GM23338 (cell line): Measurements from ENCODE around the gene SDHB. TPM values are rescaled to one million over a fixed set of nuclear protein-coding genes. Genes with fewer than 3 reads are reported as not detected.

Experiments used
- ATAC-seq: fragments of 200-7000 bp; cut with Tn5 transposase; 3 replicates; pipeline ENCODE4 v1.9.1; 2020
- DNase-seq: peaks from one replicate; pipeline ENCODE4 v3.0.0-alpha.2; 2015; ENCODE audit warnings: low spot score
- H2AFZ ChIP-seq: fragments of 200-600 bp; sonication (generic); 2 replicates; pipeline ENCODE4 v1.8.0; 2016; ENCODE audit warnings: antibody characterized with exemption, mild to moderate bottlenecking, moderate library complexity
- H3F3A ChIP-seq: fragments of 200-600 bp; sonication (generic); replicated peaks from 2 replicates; pipeline ENCODE4 v1.8.0; 2017; ENCODE audit warnings: antibody characterized with exemption, mixed run types, low read depth
- H3K27ac ChIP-seq: fragments of 200-600 bp; sonication (generic); 2 replicates; pipeline ENCODE4 v1.6.1; 2016; ENCODE audit warnings: low read depth
- H3K27me3 ChIP-seq: fragments of 200-600 bp; sonication (generic); 2 replicates; pipeline ENCODE4 v1.8.0; 2016; ENCODE audit warnings: mild to moderate bottlenecking, mixed run types, moderate library complexity; ENCODE audit not compliant: insufficient read depth
- H3K36me3 ChIP-seq: fragments of 200-600 bp; sonication (generic); 2 replicates; pipeline ENCODE4 v1.8.0; 2016; ENCODE audit warnings: mild to moderate bottlenecking; ENCODE audit not compliant: insufficient read depth
- H3K4me1 ChIP-seq: fragments of 200-600 bp; sonication (generic); 2 replicates; pipeline ENCODE4 v1.8.0; 2016; ENCODE audit warnings: mild to moderate bottlenecking, moderate library complexity; ENCODE audit not compliant: insufficient read depth
- H3K4me2 ChIP-seq: fragments of 200-600 bp; sonication (generic); 2 replicates; pipeline ENCODE4 v1.7.1; 2017; ENCODE audit warnings: mixed run types
- H3K4me3 ChIP-seq: fragments of 200-600 bp; sonication (generic); 2 replicates; pipeline ENCODE4 v1.6.1; 2016; ENCODE audit warnings: mixed run types
- H3K79me2 ChIP-seq: fragments of 200-600 bp; sonication (generic); replicated peaks from 2 replicates; pipeline ENCODE4 v1.8.0; 2017; ENCODE audit warnings: mild to moderate bottlenecking; ENCODE audit not compliant: insufficient read depth
- H3K9me2 ChIP-seq: fragments of 200-600 bp; sonication (generic); 2 replicates; pipeline ENCODE4 v1.8.0; 2017; ENCODE audit not compliant: insufficient read depth
- H4K20me1 ChIP-seq: fragments of 200-600 bp; sonication (generic); replicated peaks from 2 replicates; pipeline ENCODE4 v1.8.0; 2017; ENCODE audit warnings: mild to moderate bottlenecking; ENCODE audit not compliant: insufficient read depth
- H3K27ac Mint-ChIP-seq: 2 replicates; pipeline ENCODE4 v1.8.0; 2020; ENCODE audit warnings: inconsistent platforms, mild to moderate bottlenecking, moderate library complexity, mixed read lengths
- H3K27me3 Mint-ChIP-seq: 3 replicates; pipeline ENCODE4 v1.8.0; 2022; ENCODE audit warnings: low read depth, mild to moderate bottlenecking, moderate library complexity, mixed read lengths, inconsistent platforms; ENCODE audit not compliant: insufficient read depth, poor library complexity
- H3K36me3 Mint-ChIP-seq: 3 replicates; pipeline ENCODE4 v1.8.0; 2021; ENCODE audit warnings: low read depth, mild to moderate bottlenecking, inconsistent platforms, moderate library complexity, mixed read lengths
- H3K4me1 Mint-ChIP-seq: 3 replicates; pipeline ENCODE4 v1.8.0; 2020; ENCODE audit warnings: mild to moderate bottlenecking, inconsistent platforms, mixed read lengths
- H3K4me3 Mint-ChIP-seq: 3 replicates; pipeline ENCODE4 v1.8.0; 2021; ENCODE audit warnings: moderate library complexity, mild to moderate bottlenecking, inconsistent platforms, mixed read lengths
- H3K9me3 Mint-ChIP-seq: 3 replicates; pipeline ENCODE4 v1.8.0; 2020; ENCODE audit warnings: moderate library complexity, mild to moderate bottlenecking, inconsistent platforms, mixed read lengths
- CREB1 ChIP-seq: fragments of 250-450 bp; sonication (Bioruptor Pico); IDR thresholded peaks from 2 replicates; pipeline ENCODE4 v1.5.0; 2020; ENCODE audit warnings: low read depth, mild to moderate bottlenecking, moderate library complexity
- CTCF ChIP-seq, 2 experiments: fragments of 200-600 bp in 1 of 2; sonication (generic) in 1 of 2; conservative IDR thresholded peaks; 2 replicates each; pipeline versions ENCODE4 v1.5.1 to v1.6.1; 2016 to 2017; ENCODE audit warnings: antibody characterized with exemption in 2 of 2, low read depth in 2 of 2, mild to moderate bottlenecking in 2 of 2, moderate library complexity in 1 of 2
- ETS1 ChIP-seq: IDR thresholded peaks from 2 replicates; pipeline ENCODE4 v1.6.1; 2016; ENCODE audit warnings: antibody characterized with exemption
- EZH2 ChIP-seq: fragments of 200-600 bp; sonication (generic); IDR thresholded peaks from one replicate; pipeline ENCODE4 v1.8.0; 2017; ENCODE audit warnings: antibody characterized with exemption, mild to moderate bottlenecking, low read depth; ENCODE audit not compliant: unreplicated experiment
- EZH2phosphoT487 ChIP-seq: fragments of 200-600 bp; sonication (generic); IDR thresholded peaks from one replicate; pipeline ENCODE4 v1.8.1; 2018; ENCODE audit warnings: antibody characterized with exemption; ENCODE audit not compliant: unreplicated experiment
- JUNB ChIP-seq: IDR thresholded peaks from one replicate; pipeline ENCODE4 v1.6.1; 2016; ENCODE audit warnings: antibody characterized with exemption; ENCODE audit not compliant: unreplicated experiment
- NANOG ChIP-seq: IDR thresholded peaks from 2 replicates; pipeline ENCODE4 v1.6.1; 2016; ENCODE audit warnings: antibody characterized with exemption, borderline replicate concordance
- POLR2AphosphoS5 ChIP-seq: IDR thresholded peaks from 2 replicates; pipeline ENCODE4 v1.6.1; 2016; ENCODE audit warnings: antibody characterized with exemption, low read depth
- REST ChIP-seq: IDR thresholded peaks from one replicate; pipeline ENCODE4 v1.6.1; 2018; ENCODE audit warnings: antibody characterized with exemption; ENCODE audit not compliant: unreplicated experiment
- STAT1 ChIP-seq: IDR thresholded peaks from one replicate; pipeline ENCODE4 v1.6.1; 2016; ENCODE audit warnings: antibody characterized with exemption; ENCODE audit not compliant: unreplicated experiment
- ZNF114 ChIP-seq: fragments of 250-450 bp; sonication (Bioruptor Pico); IDR thresholded peaks from 2 replicates; pipeline ENCODE4 v1.5.0; 2020; ENCODE audit warnings: mild to moderate bottlenecking, moderate library complexity
- ZNF331 ChIP-seq: fragments of 250-450 bp; sonication (Bioruptor Pico); IDR thresholded peaks from 2 replicates; pipeline ENCODE4 v1.5.0; 2020; ENCODE audit warnings: low read depth, mild to moderate bottlenecking, moderate library complexity
- ZNF462 ChIP-seq: fragments of 250-450 bp; sonication (Bioruptor Pico); IDR thresholded peaks from 2 replicates; pipeline ENCODE4 v1.5.0; 2020; ENCODE audit warnings: mild to moderate bottlenecking, moderate library complexity
- polyA plus RNA-seq: library from polyadenylated mRNA; unstranded; fragments of >200 nt; fragmentation: Nextera tagmentation; extraction: Ambion mirVana; gene quantifications from 2 replicates; pipeline ENCODE4 v1.2.1, GENCODE V29; 2016
- total RNA-seq: library from RNA; depleted of rRNA; stranded (reverse); fragments of >200 nt; shearing (Covaris generic); gene quantifications from 2 replicates; pipeline ENCODE4 v1.2.3, GENCODE V29; 2014

The SDHB gene
- total and polyA plus RNA-seq, 2 experiments from 2014 or later, result 72.8 to 112 TPM

GRCh38 chr1:17016317-17016661, 37.5 kb downstream of the SDHB start:
- no peak overlapping the region for H3K4me3 ChIP-seq
- no peaks in the 10 kb centered on the region for H3K9me2 ChIP-seq
- peak overlapping the region; percentile 88 for H3K27ac ChIP-seq
- H3K4me1 ChIP-seq, result peaks cover 41% of the 10 kb centered on the region
- peak overlapping the region; percentile 44 for H3K4me2 ChIP-seq
- TF ChIP-seq STAT1 (no peak), CREB1 (no peak), POLR2AphosphoS5 (no peak), NANOG (no peak), ZNF462 (CRISPR knock-in tag) (no peak), ZNF114 (CRISPR knock-in tag) (no peak), REST (no peak), CTCF (conservative IDR thresholded peaks at IDR 0.05; ENCODE audit: low read depth in 2 of 2) (no peak), ETS1 (no peak), EZH2phosphoT487 (no peak), ZNF331 (CRISPR knock-in tag) (no peak), JUNB (no peak), EZH2 (no peak)
- peaks cover 9% of the 10 kb centered on the region for H3K36me3 ChIP-seq
- H3K27me3 ChIP-seq, result no peaks in the 10 kb centered on the region
- peaks cover 2% of the 10 kb centered on the region; the same call in 1 of the 2 replicates for H4K20me1 ChIP-seq
- H3F3A ChIP-seq, result peaks cover 14% of the 10 kb centered on the region; the same call in 1 of the 2 replicates
- peak overlapping the region; percentile 12; the same call in 1 of the 2 replicates for H2AFZ ChIP-seq
- Mint-ChIP-seq H3K9me3 (no peaks in the 10 kb centered on the region), H3K27me3 (peaks cover 21% of the 10 kb centered on the region), H3K4me1 (peaks cover 43% of the 10 kb centered on the region), H3K27ac (peak overlapping the region; percentile 87), H3K36me3 (peaks cover 36% of the 10 kb centered on the region), H3K4me3 (no peak overlapping the region)
- H3K79me2 ChIP-seq, result no peaks in the 10 kb centered on the region
- DNase-seq, result peak; percentile 24
- no peak for ATAC-seq
